ENCODE measurements around the gene KISS1R.

KISS1R gene

DNA sequence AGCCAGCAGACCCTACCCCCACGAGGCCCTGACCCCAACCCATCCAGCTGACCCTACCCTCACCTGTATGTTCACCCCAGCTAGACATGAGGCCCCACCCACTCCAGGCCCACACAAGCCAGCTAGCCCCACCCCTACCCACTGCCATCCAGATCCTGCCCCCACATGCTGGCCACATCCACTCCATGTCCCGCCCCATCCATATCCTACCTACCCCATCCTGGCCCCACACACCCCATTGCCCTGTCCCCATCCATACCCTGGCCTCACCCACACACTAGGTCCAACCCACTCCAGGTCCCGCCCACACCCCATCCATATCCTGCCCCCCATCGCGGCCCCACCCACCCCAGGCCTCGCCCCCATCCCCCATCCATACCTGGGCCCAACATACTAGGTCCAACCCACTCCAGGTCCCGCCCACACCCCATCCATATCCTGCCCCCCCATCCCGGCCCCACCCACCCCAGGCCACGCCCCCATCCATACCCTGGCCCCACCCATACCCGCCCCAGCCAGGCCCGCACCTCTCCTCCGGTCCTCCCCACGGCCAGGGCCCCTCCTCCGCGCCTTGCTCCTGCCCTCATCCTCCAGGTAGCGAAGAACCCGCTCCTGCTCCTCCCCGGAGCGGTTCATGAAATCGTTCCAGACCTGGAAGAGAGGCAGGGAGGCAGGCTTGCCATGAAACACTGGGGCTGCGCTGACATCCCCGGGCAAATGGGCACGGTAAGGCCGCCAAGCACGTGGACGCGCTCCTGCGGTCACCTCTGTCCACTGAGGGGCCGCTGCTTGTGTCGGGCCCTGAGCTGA, 16.6 kb upstream of the KISS1R start:
- no peak overlapping the region for H3K4me3 ChIP-seq (ENCODE audit: low read length)
- no peak overlapping the region for H2AFZ ChIP-seq (ENCODE audit: low read depth, low read length)
- no peaks in the 10 kb centered on the region for H3K27me3 ChIP-seq (ENCODE audit: low read depth, low read length)
- peaks cover 54% of the 10 kb centered on the region for H3K36me3 ChIP-seq (replicated peaks; ENCODE audit: low read depth, low read length)
- peaks cover 40% of the 10 kb centered on the region for H3K79me2 ChIP-seq (ENCODE audit: low read length)
- H4K20me1 ChIP-seq (ENCODE audit: insufficient read depth, low read length) = peaks cover 60% of the 10 kb centered on the region
- no peak overlapping the region for H3K4me2 ChIP-seq (ENCODE audit: low read length)
- TF ChIP-seq EZH2phosphoT487 (IDR thresholded peaks at IDR 0.05; ENCODE audit: low read depth) = no peak
- TF ChIP-seq, protein P1, sequence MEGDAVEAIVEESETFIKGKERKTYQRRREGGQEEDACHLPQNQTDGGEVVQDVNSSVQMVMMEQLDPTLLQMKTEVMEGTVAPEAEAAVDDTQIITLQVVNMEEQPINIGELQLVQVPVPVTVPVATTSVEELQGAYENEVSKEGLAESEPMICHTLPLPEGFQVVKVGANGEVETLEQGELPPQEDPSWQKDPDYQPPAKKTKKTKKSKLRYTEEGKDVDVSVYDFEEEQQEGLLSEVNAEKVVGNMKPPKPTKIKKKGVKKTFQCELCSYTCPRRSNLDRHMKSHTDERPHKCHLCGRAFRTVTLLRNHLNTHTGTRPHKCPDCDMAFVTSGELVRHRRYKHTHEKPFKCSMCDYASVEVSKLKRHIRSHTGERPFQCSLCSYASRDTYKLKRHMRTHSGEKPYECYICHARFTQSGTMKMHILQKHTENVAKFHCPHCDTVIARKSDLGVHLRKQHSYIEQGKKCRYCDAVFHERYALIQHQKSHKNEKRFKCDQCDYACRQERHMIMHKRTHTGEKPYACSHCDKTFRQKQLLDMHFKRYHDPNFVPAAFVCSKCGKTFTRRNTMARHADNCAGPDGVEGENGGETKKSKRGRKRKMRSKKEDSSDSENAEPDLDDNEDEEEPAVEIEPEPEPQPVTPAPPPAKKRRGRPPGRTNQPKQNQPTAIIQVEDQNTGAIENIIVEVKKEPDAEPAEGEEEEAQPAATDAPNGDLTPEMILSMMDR (IDR thresholded peaks at IDR 0.05; ENCODE audit: low read depth, low read length) = no peak
- no peak overlapping the region for H3K27ac ChIP-seq (ENCODE audit: low read length)
- H3K4me1 ChIP-seq (ENCODE audit: low read length) = peaks cover under 1% of the 10 kb centered on the region; the same call in 1 of the 2 replicates
- H3K9ac ChIP-seq (ENCODE audit: low read length) = no peak overlapping the region
- H3K9me3 ChIP-seq (ENCODE audit: insufficient read depth, low read length) = no peaks in the 10 kb centered on the region

DNA sequence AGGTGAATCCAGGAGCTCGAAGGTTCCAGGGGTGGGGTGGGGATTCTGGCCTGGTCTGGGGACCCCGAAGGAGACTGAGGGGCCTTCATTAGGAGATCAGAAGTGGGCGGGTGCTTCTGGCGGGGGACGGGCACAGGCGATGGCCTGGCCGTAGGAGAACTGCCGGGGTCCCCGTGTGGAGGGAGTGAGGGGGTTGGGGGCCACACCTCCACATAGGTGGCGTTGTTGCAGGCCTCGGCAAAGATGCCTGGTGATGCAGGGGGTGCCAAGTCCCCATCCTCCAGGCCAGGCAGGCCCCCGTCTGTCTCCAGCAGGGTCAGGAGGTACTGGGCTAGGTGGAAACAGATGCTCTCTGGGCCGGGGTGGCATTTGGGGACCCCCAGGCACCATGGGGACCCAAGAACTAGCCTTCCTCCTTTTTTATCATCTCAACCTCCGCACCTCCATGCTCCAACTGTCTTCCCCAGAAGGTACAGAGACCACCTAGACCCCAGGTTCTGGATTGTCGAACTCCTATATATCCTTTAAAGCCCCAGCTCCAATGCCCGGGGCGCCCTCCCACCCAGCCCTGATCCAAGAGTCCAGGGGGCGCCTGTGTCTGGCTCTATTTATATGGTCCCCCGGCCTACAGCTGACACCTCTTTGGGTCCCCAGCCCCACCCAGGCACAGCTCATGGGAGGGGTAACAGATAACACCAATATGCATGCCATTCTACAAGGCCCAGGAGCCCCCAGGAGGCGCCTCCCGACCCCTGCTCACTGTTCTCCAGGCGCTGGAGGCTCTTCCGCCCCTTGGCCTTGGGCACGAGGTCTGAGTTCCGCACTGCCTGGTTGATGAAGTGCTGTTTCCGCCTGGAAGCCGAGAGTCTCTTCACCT, 15.7 kb upstream of the KISS1R start:
- H3K4me1 ChIP-seq (ENCODE audit: low read length) = peaks cover 10% of the 10 kb centered on the region
- H4K20me1 ChIP-seq (ENCODE audit: insufficient read depth, low read length) = peaks cover 60% of the 10 kb centered on the region
- H2AFZ ChIP-seq (ENCODE audit: low read depth, low read length) = no peak overlapping the region
- H3K27ac ChIP-seq (ENCODE audit: low read length) = no peak overlapping the region
- H3K79me2 ChIP-seq (ENCODE audit: low read length) = peaks cover 50% of the 10 kb centered on the region
- no peaks in the 10 kb centered on the region for H3K27me3 ChIP-seq (ENCODE audit: low read depth, low read length)
- TF ChIP-seq, protein P1 (IDR thresholded peaks at IDR 0.05; ENCODE audit: low read depth, low read length) = no peak
- TF ChIP-seq EZH2phosphoT487 (IDR thresholded peaks at IDR 0.05; ENCODE audit: low read depth) = no peak
- H3K36me3 ChIP-seq (replicated peaks; ENCODE audit: low read depth, low read length) = peaks cover 56% of the 10 kb centered on the region
- no peak overlapping the region for H3K4me2 ChIP-seq (ENCODE audit: low read length)
- no peak overlapping the region for H3K9ac ChIP-seq (ENCODE audit: low read length)
- H3K9me3 ChIP-seq (ENCODE audit: insufficient read depth, low read length) = no peaks in the 10 kb centered on the region
- no peak overlapping the region for H3K4me3 ChIP-seq (ENCODE audit: low read length)

DNA sequence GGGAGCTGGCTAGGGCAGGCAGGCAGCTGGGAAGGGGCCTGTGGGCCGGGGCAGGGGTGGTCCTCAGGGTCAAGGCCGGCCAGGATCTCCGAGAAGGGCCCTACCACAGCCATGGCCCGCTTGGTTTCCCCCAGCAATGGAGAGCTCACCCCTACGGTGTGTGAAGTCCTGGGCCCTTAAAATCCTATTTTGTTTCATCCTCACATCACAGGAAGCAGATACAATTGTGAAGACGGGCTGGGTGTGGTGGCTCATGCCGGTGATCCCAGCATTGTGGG, 15.1 kb upstream of the KISS1R start:
- Histone ChIP-seq H3K4me2 (ENCODE audit: low read length) (no peak overlapping the region), H3K9me3 (ENCODE audit: insufficient read depth, low read length) (no peaks in the 10 kb centered on the region), H3K79me2 (ENCODE audit: low read length) (peaks cover 55% of the 10 kb centered on the region), H3K4me1 (ENCODE audit: low read length) (peaks cover 15% of the 10 kb centered on the region), H3K4me3 (ENCODE audit: low read length) (no peak overlapping the region), H3K9ac (ENCODE audit: low read length) (no peak overlapping the region), H3K27ac (ENCODE audit: low read length) (no peak overlapping the region), H3K36me3 (replicated peaks; ENCODE audit: low read depth, low read length) (peaks cover 56% of the 10 kb centered on the region), H2AFZ (ENCODE audit: low read depth, low read length) (no peak overlapping the region), H3K27me3 (ENCODE audit: low read depth, low read length) (no peaks in the 10 kb centered on the region), H4K20me1 (ENCODE audit: insufficient read depth, low read length) (peaks cover 60% of the 10 kb centered on the region)
- TF ChIP-seq, protein P1 (IDR thresholded peaks at IDR 0.05; ENCODE audit: low read depth, low read length) = no peak
- no peak for TF ChIP-seq EZH2phosphoT487 (IDR thresholded peaks at IDR 0.05; ENCODE audit: low read depth)
